SU-DHL-6 (cell line): ENCODE measurements around the gene EMX1.
A peak's percentile ranks its signal among the peaks of the same experiment; 100 is the strongest.

ENCODE experiments used
- H2AFZ ChIP-seq: fragments of 200-600 bp; sonication (generic); 2 replicates; pipeline ENCODE4 v1.6.1; 2014; ENCODE audit warnings: low read depth, mild to moderate bottlenecking, moderate library complexity, mixed read lengths, antibody characterized with exemption, low read length; ENCODE audit not compliant: severe bottlenecking
- H3F3A ChIP-seq: fragments of 200-600 bp; shearing (Covaris generic); 2 replicates; pipeline ENCODE4 v1.6.0; 2016; ENCODE audit warnings: antibody characterized with exemption, mild to moderate bottlenecking; ENCODE audit not compliant: insufficient read depth
- H3K27ac ChIP-seq: fragments of 200-600 bp; sonication (generic); 2 replicates; pipeline ENCODE4 v1.5.1; 2016; ENCODE audit warnings: low read depth, mild to moderate bottlenecking, low read length, moderate library complexity, mixed read lengths
- H3K27me3 ChIP-seq: fragments of 200-600 bp; sonication (generic), shearing (Covaris generic); 2 replicates; pipeline ENCODE4 v1.6.0; 2014; ENCODE audit warnings: mild to moderate bottlenecking, low read length
- H3K36me3 ChIP-seq: fragments of 200-600 bp; sonication (generic); 2 replicates; pipeline ENCODE4 v1.6.1; 2014; ENCODE audit warnings: mild to moderate bottlenecking, low read length, mixed read lengths
- H3K4me2 ChIP-seq: fragments of 300-600, 200-600 bp; shearing (Covaris generic), sonication (generic); 2 replicates; pipeline ENCODE4 v1.6.0; 2014; ENCODE audit warnings: low read length, low read depth, mild to moderate bottlenecking; ENCODE audit not compliant: poor library complexity, severe bottlenecking
- H3K4me3 ChIP-seq: fragments of 200-600 bp; sonication (generic); 2 replicates; pipeline ENCODE4 v1.5.1; 2014; ENCODE audit warnings: antibody characterized with exemption, low read length, mild to moderate bottlenecking, mixed read lengths; ENCODE audit not compliant: insufficient read depth, poor library complexity, severe bottlenecking
- H3K79me2 ChIP-seq: fragments of 200-600 bp; sonication (generic); 2 replicates; pipeline ENCODE4 v1.6.1; 2014; ENCODE audit warnings: mild to moderate bottlenecking, low read length, moderate library complexity; ENCODE audit not compliant: insufficient read depth
- H3K9ac ChIP-seq: fragments of 200-600 bp; sonication (generic); 2 replicates; pipeline ENCODE4 v1.7.0; 2014; ENCODE audit warnings: mild to moderate bottlenecking, low read length
- H3K9me2 ChIP-seq: fragments of 200-600 bp; sonication (generic); replicated peaks from 2 replicates; pipeline ENCODE4 v1.6.1; 2014; ENCODE audit warnings: low read length; ENCODE audit not compliant: insufficient read depth
- H3K9me3 ChIP-seq: fragments of 200-600 bp; sonication (generic); 2 replicates; pipeline ENCODE4 v1.6.1; 2014; ENCODE audit warnings: low read length, mixed read lengths; ENCODE audit not compliant: insufficient read depth
- H4K20me1 ChIP-seq: fragments of 200-600 bp; sonication (generic); 2 replicates; pipeline ENCODE4 v1.6.1; 2014; ENCODE audit warnings: low read depth, mild to moderate bottlenecking, antibody characterized with exemption, low read length, moderate library complexity, mixed read lengths
- EZH2phosphoT487 ChIP-seq: fragments of 200-600 bp; sonication (generic), shearing (Covaris generic); conservative IDR thresholded peaks from 2 replicates; pipeline ENCODE4 v1.6.1; 2018; ENCODE audit warnings: mild to moderate bottlenecking, antibody characterized with exemption, low read length, moderate library complexity, mixed read lengths
- TF ChIP-seq, protein P1 (sequence below): fragments of 200-600 bp; sonication (generic); IDR thresholded peaks from one replicate; pipeline ENCODE4 v1.5.1; 2017; ENCODE audit warnings: antibody characterized with exemption, mild to moderate bottlenecking, low read length, moderate library complexity; ENCODE audit not compliant: insufficient read depth, poor library complexity, severe bottlenecking

EMX1 gene

DNA sequence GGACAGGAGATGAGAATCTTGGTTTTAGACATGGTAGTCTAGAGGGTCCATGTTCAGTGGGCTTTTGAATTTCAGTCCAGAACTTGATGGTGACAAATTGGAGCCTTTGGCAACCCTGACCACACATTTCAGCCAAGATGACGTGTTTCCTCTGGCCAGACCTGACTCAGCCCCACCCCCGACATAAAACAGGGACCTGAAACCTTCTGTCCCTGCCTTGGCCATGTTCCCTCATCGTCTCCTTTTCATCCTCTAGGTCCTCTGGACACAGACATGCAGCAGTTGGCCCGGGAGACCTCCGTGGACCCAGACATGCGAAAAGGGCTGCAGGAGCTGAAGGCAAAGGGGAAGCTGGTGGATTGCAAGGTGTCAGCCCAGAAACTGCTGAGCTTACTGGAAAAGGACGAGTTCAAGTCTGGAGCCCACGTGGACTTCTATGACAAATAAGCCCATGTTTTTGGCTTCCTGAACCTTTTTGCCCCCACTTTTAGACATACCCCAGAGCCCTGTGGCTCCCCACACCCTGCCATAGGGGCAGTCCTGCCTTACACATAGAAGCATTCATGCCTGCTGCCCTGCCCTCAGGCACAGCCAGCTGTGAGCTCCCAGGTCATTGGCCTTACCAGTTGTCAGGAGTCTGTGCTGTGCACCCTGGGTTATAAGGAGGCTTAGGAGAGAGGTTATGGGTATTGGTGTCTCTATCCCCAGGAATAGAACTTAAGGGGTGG, 26.1 kb upstream of the EMX1 start:
- Histone ChIP-seq H3K4me2 (no peak overlapping the region), H3K27me3 (no peaks in the 10 kb centered on the region)

DNA sequence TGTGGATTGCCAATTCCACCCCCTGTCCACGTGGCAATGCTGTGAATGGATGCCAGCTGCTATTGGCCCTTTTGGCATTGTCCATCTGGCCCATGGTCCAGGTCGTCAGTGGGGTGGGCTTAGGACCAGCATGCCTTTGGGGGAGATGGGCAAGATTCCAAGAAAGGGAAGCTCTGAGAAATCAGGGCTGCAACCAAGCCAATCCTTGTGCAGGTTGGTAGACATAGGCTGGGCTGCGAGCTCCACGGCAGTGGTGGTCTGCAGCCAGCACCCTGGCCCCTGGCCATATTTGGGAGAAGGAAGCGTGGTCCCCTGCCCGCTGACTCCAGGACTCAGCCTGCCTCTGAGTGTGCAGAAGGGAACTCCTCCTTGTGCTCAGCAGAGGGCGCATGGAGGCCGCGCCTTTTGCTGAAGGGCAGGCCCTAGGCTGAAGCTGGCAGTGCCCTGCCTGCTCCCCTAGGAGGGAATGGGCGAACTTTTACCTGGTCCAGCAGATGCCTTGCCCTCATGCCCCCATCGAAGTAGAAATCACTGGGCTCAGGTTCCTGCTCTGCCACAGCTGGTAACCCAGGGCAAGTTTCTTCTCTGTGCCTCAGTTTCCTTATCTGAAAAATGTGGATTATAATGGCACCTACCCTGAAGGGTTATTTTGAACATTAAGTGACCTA, 24.7 kb upstream of the EMX1 start:
- H3K9ac ChIP-seq, result no peak overlapping the region
- no peaks in the 10 kb centered on the region for H4K20me1 ChIP-seq
- no peak overlapping the region for H3K4me3 ChIP-seq
- TF ChIP-seq, protein P1, sequence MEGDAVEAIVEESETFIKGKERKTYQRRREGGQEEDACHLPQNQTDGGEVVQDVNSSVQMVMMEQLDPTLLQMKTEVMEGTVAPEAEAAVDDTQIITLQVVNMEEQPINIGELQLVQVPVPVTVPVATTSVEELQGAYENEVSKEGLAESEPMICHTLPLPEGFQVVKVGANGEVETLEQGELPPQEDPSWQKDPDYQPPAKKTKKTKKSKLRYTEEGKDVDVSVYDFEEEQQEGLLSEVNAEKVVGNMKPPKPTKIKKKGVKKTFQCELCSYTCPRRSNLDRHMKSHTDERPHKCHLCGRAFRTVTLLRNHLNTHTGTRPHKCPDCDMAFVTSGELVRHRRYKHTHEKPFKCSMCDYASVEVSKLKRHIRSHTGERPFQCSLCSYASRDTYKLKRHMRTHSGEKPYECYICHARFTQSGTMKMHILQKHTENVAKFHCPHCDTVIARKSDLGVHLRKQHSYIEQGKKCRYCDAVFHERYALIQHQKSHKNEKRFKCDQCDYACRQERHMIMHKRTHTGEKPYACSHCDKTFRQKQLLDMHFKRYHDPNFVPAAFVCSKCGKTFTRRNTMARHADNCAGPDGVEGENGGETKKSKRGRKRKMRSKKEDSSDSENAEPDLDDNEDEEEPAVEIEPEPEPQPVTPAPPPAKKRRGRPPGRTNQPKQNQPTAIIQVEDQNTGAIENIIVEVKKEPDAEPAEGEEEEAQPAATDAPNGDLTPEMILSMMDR, result peak; percentile 55
- TF ChIP-seq EZH2phosphoT487, result no peak
- H3K27me3 ChIP-seq, result no peaks in the 10 kb centered on the region
- H3K9me2 ChIP-seq, result no peaks in the 10 kb centered on the region
- no peaks in the 10 kb centered on the region for H3F3A ChIP-seq
- no peaks in the 10 kb centered on the region for H3K79me2 ChIP-seq
- H3K27ac ChIP-seq, result no peak overlapping the region
- H3K36me3 ChIP-seq, result no peaks in the 10 kb centered on the region
- no peak overlapping the region for H2AFZ ChIP-seq
- no peaks in the 10 kb centered on the region for H3K9me3 ChIP-seq
- H3K4me2 ChIP-seq, result no peak overlapping the region

More for the DNA sequence above, 26.1 kb upstream of the EMX1 start:
- H2AFZ ChIP-seq, result no peak overlapping the region
- TF ChIP-seq, protein P1, result no peak
- no peak for TF ChIP-seq EZH2phosphoT487
- H3K79me2 ChIP-seq, result no peaks in the 10 kb centered on the region
- no peak overlapping the region for H3K27ac ChIP-seq
- no peaks in the 10 kb centered on the region for H3K9me3 ChIP-seq
- H3K36me3 ChIP-seq, result no peaks in the 10 kb centered on the region
- H3K4me3 ChIP-seq, result no peak overlapping the region
- H4K20me1 ChIP-seq, result no peaks in the 10 kb centered on the region
- H3F3A ChIP-seq, result no peaks in the 10 kb centered on the region
- no peak overlapping the region for H3K9ac ChIP-seq
- no peaks in the 10 kb centered on the region for H3K9me2 ChIP-seq

DNA sequence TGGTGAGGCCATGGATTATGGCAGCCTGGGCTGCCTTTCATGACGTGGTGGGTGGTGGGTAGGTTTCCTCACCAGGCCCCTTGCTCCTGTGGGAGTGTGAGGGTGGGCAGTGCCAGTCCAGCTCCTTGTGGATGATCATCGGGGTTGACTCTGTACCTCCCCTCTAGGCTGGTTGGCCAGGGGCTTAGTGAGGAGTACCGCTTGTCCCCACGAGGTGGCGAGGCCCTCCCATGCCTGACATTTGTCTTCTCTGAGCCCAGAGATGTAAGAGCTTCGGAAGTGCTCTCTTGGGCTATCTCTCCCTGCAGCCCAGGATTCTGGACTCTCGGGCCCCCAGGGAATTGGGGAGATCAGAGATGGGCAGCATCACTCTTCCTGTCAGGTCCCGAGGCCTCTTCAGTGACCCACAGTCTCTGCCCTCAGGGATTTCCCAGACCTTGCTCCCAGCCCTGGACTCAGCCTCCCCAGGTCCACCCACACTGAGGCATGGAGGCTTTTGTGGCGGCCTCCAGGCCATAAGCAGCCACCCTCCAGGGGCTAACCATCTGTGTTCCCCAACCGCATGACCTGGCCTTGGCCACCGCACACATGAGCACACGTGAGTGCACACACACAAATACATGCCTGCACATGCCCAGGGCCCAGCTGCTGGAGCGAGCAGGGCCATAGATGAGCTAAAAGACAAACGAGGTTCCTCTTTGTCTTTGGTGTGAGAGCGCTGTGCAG, 23.6 kb upstream of the EMX1 start:
- H2AFZ ChIP-seq, result no peak overlapping the region
- no peaks in the 10 kb centered on the region for H3F3A ChIP-seq
- no peak overlapping the region for H3K27ac ChIP-seq

More for the DNA sequence above, 23.6 kb upstream of the EMX1 start:
- Histone ChIP-seq H3K9me3 (no peaks in the 10 kb centered on the region), H3K9ac (no peak overlapping the region), H3K9me2 (no peaks in the 10 kb centered on the region), H3K4me2 (no peak overlapping the region), H4K20me1 (no peaks in the 10 kb centered on the region), H3K79me2 (no peaks in the 10 kb centered on the region), H3K27me3 (no peaks in the 10 kb centered on the region), H3K36me3 (no peaks in the 10 kb centered on the region), H3K4me3 (no peak overlapping the region)
- TF ChIP-seq, protein P1, result peak; percentile 47
- no peak for TF ChIP-seq EZH2phosphoT487
